Left lung (tissue), 10 donors: ENCODE data around the gene DNASE1L3. TPM values are rescaled to one million over a fixed set of nuclear protein-coding genes. Genes with fewer than 3 reads are reported as not detected.

Experiments
- ATAC-seq: fragments of 200-7000 bp; cut with Tn5 transposase; one replicate; pipeline ENCODE4 v1.9.1; 2020; ENCODE audit warnings: moderate library complexity
- DNase-seq, 4 donors: peaks; one replicate each; pipeline ENCODE4 v3.0.0-alpha.2; 2013 to 2020
- H3K27ac ChIP-seq, 2 donors: fragments of 200-600 bp; sonication (generic) in 1 of 2; one replicate each; pipeline versions ENCODE4 v1.5.0 to v1.8.0; 2020 to 2021
- H3K27me3 ChIP-seq, 2 donors: fragments of 200-600 bp; sonication (generic) in 1 of 2; one replicate each; pipeline versions ENCODE4 v1.5.0 to v1.8.0; 2020 to 2021
- H3K36me3 ChIP-seq, 2 donors: fragments of 200-600 bp; sonication (generic) in 1 of 2; one replicate each; pipeline versions ENCODE4 v1.5.0 to v1.8.0; 2020 to 2021
- H3K4me1 ChIP-seq, 2 donors: fragments of 200-600 bp; one replicate each; pipeline ENCODE4 v1.8.0; 2021
- H3K4me3 ChIP-seq, 2 donors: fragments of 200-600 bp; sonication (generic) in 1 of 2; one replicate each; pipeline versions ENCODE4 v1.5.0 to v1.8.0; 2020 to 2021; ENCODE audit warnings: mild to moderate bottlenecking in 1 of 2
- H3K9me3 ChIP-seq, 2 donors: fragments of 200-600 bp; sonication (generic) in 1 of 2; one replicate each; pipeline versions ENCODE4 v1.5.0 to v1.8.0; 2020 to 2021
- CTCF ChIP-seq, 2 donors: fragments of 200-600 bp; sonication (generic) in 1 of 2; IDR thresholded peaks; one replicate each; pipeline versions ENCODE4 v1.5.0 to v1.8.0; 2021; ENCODE audit warnings: antibody characterized with exemption in 2 of 2
- intact Hi-C, 2 donors: fragments of 100-400 bp; cut with DNase I; formaldehyde crosslinking; loops; one replicate each; pipeline versions ENCODE4 v1.11.2 to v1.14.2; 2022
- polyA plus RNA-seq, 6 donors: library from polyadenylated mRNA; unstranded; fragments of 120-200 nt; gene quantifications; one replicate each; pipeline ENCODE4 v1.2.1, GENCODE V29; 2013; ENCODE audit not compliant: insufficient read length in 6 of 6
- total RNA-seq, 2 donors: library from RNA; stranded (reverse); fragmentation: NEBNext Ultra II Directional; extraction: Animal tissue kit (Norgen Biotek cat#: 25700); gene quantifications; one replicate each; pipeline ENCODE4 v1.2.1, GENCODE V29; 2021
- donor health status: DM: no; HTN: yes; CAD: no.
- donor health status: DM: no; HTN: no; CAD: no.

The DNASE1L3 gene
- total and polyA plus RNA-seq, 8 donors = 1.00 to 3.0 (median 1.8) TPM

GRCh38 chr3:58180940-58181587, 29.7 kb downstream of the DNASE1L3 start:
- intact Hi-C loops = no loop called here
- no peak overlapping the region for H3K27ac ChIP-seq

GRCh38 chr3:58180099-58180880, 30.5 kb downstream of the DNASE1L3 start:
- intact Hi-C loops = no loop called here
- Histone ChIP-seq H3K4me3 (no peak overlapping the region), H3K4me1 (peaks cover 7 to 23% of the 10 kb centered on the region in 2 donors), H3K9me3 (no peaks in the 10 kb centered on the region), H3K36me3 (no peaks in the 10 kb centered on the region), H3K27me3 (peaks cover 0 to 7% of the 10 kb centered on the region in 2 donors), H3K27ac (no peak overlapping the region)
- no peak for ATAC-seq
- TF ChIP-seq CTCF (IDR thresholded peaks at IDR 0.05) = no peak
- no peak for DNase-seq

More at GRCh38 chr3:58180940-58181587, 29.7 kb downstream of the DNASE1L3 start:
- peaks cover 0 to 7% of the 10 kb centered on the region in 2 donors for H3K27me3 ChIP-seq
- no peaks in the 10 kb centered on the region for H3K36me3 ChIP-seq
- H3K9me3 ChIP-seq = no peaks in the 10 kb centered on the region
- no peak for TF ChIP-seq CTCF (IDR thresholded peaks at IDR 0.05)
- DNase-seq = no peak
- ATAC-seq = no peak
- peaks cover 0 to 15% of the 10 kb centered on the region in 2 donors for H3K4me1 ChIP-seq
- no peak overlapping the region for H3K4me3 ChIP-seq

GRCh38 chr3:58179235-58180098, 31.3 kb downstream of the DNASE1L3 start:
- Histone ChIP-seq H3K4me1 (peaks cover 15 to 31% of the 10 kb centered on the region in 2 donors), H3K27me3 (peaks cover 0 to 7% of the 10 kb centered on the region in 2 donors), H3K4me3 (no peak overlapping the region), H3K9me3 (no peaks in the 10 kb centered on the region), H3K27ac (no peak overlapping the region), H3K36me3 (no peaks in the 10 kb centered on the region)
- no peak for TF ChIP-seq CTCF (IDR thresholded peaks at IDR 0.05)
- DNase-seq (no peak), ATAC-seq (no peak)
- intact Hi-C loops = no loop called here

DNA sequence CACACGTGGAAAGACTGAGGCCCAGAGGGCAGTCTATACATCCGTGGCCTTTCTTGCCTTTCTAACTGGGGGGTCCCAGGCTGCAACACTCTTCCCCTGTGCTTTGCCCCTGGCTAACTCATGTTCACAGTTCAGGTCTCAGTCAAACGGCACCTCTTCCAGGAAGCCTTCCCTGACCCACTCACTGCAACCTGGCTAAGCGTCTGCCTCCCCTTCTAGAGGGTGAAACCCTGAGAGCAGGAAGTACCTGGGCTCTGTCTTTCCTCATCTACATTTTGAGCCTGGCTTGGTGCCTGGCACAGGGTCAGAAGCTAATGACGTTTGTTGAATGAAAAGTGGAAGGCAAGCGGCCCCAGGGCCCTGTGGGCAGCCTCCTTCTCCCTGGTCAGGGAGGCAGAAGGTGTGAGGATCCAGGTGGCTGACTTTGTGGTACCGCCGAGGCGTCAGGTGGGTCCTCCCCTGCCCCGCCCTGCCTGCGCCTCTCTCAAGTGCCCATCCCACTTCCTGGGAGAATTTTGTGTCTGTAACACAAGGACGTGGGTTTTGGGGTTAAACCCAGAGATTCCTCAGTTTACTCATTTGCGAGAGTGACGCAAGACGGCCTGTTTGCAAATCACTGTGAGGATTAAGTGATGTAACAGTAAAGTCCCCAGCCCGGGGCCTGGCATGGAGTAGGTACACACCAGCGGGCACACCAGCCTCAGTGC, 32.1 kb downstream of the DNASE1L3 start:
- peaks cover 0 to 7% of the 10 kb centered on the region in 2 donors for H3K27me3 ChIP-seq
- H3K4me1 ChIP-seq = peaks cover 16 to 39% of the 10 kb centered on the region in 2 donors
- TF ChIP-seq CTCF (IDR thresholded peaks at IDR 0.05) = no peak
- DNase-seq = no peak
- no peaks in the 10 kb centered on the region for H3K9me3 ChIP-seq
- no peaks in the 10 kb centered on the region for H3K36me3 ChIP-seq
- intact Hi-C loops = no loop called here
- no peak for ATAC-seq
- H3K27ac ChIP-seq = no peak overlapping the region
- no peak overlapping the region for H3K4me3 ChIP-seq
